Thyroid gland (tissue), 4 donors: ENCODE measurements around the gene IL27RA. TPM values are rescaled to one million over a fixed set of nuclear protein-coding genes. Genes with fewer than 3 reads are reported as not detected.

ENCODE experiments used
- DNase-seq, 2 donors: peaks; one replicate each; pipeline ENCODE4 v3.0.0-alpha.2; 2019
- H3K27ac ChIP-seq, 3 donors: fragments of 200-600 bp; sonication (generic); 1 replicate in 2 of 3; 2 replicates in 1 of 3; pipeline ENCODE4 v1.5.1; 2016 to 2019; ENCODE audit warnings: mild to moderate bottlenecking in 1 of 3, moderate library complexity in 1 of 3
- H3K27me3 ChIP-seq: fragments of 200-600 bp; sonication (generic); one replicate; pipeline ENCODE4 v1.5.1; 2019
- H3K36me3 ChIP-seq, 2 donors: fragments of 200-600 bp; sonication (generic); one replicate each; pipeline ENCODE4 v1.5.1; 2016 to 2019
- H3K4me1 ChIP-seq, 2 donors: fragments of 200-600 bp; sonication (generic); one replicate each; pipeline ENCODE4 v1.5.1; 2017 to 2019
- H3K4me3 ChIP-seq, 3 donors: fragments of 200-600 bp; sonication (generic); replicated peaks in 1 of 3; 1 replicate in 2 of 3; 2 replicates in 1 of 3; pipeline ENCODE4 v1.5.1; 2016; ENCODE audit warnings: mild to moderate bottlenecking in 1 of 3
- H3K9me3 ChIP-seq: fragments of 200-600 bp; sonication (generic); one replicate; pipeline ENCODE4 v1.5.1; 2017
- CTCF ChIP-seq, 6 experiments: fragments of 200-600 bp in 3 of 6; fragments of 450-650 bp in 3 of 6; sonication (generic) in 3 of 6; IDR thresholded peaks; one replicate each; pipeline ENCODE4 v1.5.1; 2016 to 2019; ENCODE audit warnings: antibody characterized with exemption in 6 of 6, mild to moderate bottlenecking in 2 of 6, inconsistent platforms in 1 of 6, moderate library complexity in 1 of 6
- POLR2A ChIP-seq, 2 donors: fragments of 450-650 bp; IDR thresholded peaks; one replicate each; pipeline ENCODE4 v1.6.1; 2017; ENCODE audit warnings: antibody characterized with exemption in 2 of 2, mild to moderate bottlenecking in 2 of 2, moderate library complexity in 1 of 2
- WGBS, 2 donors: methylation state at CpG; one replicate each; pipeline ENCODE4 v1.1.5; 2017; 5-methylcytosine and 5-hydroxymethylcytosine counted together
- intact Hi-C: fragments of 100-400 bp; cut with DNase I; formaldehyde crosslinking; loops from one replicate; pipeline ENCODE4 v1.15.1; 2023
- total RNA-seq, 4 donors: library from RNA; depleted of rRNA; stranded (reverse); fragments of >200 nt; gene quantifications; one replicate each; pipeline ENCODE4 v1.2.3, GENCODE V29; 2016

Gene IL27RA
- total RNA-seq, 4 donors from 2014 or later = 1.9 to 4.9 (median 3.4) TPM

- Histone ChIP-seq H3K4me3 (no peak overlapping the region), H3K27ac (no peak overlapping the region), H3K36me3 (no peaks in the 10 kb centered on the region), H3K27me3 (no peaks in the 10 kb centered on the region), H3K9me3 (no peaks in the 10 kb centered on the region), H3K4me1 (peaks cover 11 to 19% of the 10 kb centered on the region in 2 donors)
- DNase-seq = no peak
- 94 to 97% methylated on average over 33 to 43 of the region's 43 CpGs for WGBS, 2 donors
- no peak for TF ChIP-seq CTCF (IDR thresholded peaks at IDR 0.05)
- no peak for TF ChIP-seq POLR2A (IDR thresholded peaks at IDR 0.05)
- intact Hi-C loops = loop anchor here (5.0 kb wide), 1 partner anchor 113 kb away; no protein-coding TSS in a partner anchor
These were observed 38.9 kb downstream of the IL27RA start for GRCh38 chr19:14070268-14071050.

GRCh38 chr19:14072535-14073260 lies 41.1 kb downstream of the IL27RA start, which contains the start of gene MISP3:
Gene MISP3 (plus strand): TSS chr19:14072786. CDS start chr19:14073310, 524 bp downstream.
- Histone ChIP-seq H3K27ac (peak within 1 kb of the TSS; percentile 67 to 90 (median 85)), H3K4me1 (peaks cover 15 to 19% of the 10 kb centered on the region in 2 donors), H3K9me3 (no peaks in the 10 kb centered on the region), H3K4me3 (peak within 1 kb of the TSS; percentile 35 to 64 (median 38)), H3K27me3 (no peaks in the 10 kb centered on the region), H3K36me3 (no peaks in the 10 kb centered on the region)
- 1% methylated on average over 25 of the region's 51 CpGs; no CpG with 5 or more reads in 1 of the 2 donors for WGBS, 2 donors
- intact Hi-C loops = loop anchor here (5.0 kb wide), 1 partner anchor 115 kb away; no protein-coding TSS in a partner anchor
- peak; percentile 88 to 90 for DNase-seq
- TF ChIP-seq CTCF (IDR thresholded peaks at IDR 0.05) = peak in 1 of 6 experiments; percentile 13
- peak in 1 of 2 donors; percentile 50 for TF ChIP-seq POLR2A (IDR thresholded peaks at IDR 0.05)

- Histone ChIP-seq H3K27me3 (no peaks in the 10 kb centered on the region), H3K9me3 (no peaks in the 10 kb centered on the region), H3K27ac (peak overlapping the region; percentile 67 to 90 (median 85)), H3K4me3 (peak overlapping the region; percentile 35 to 64 (median 38)), H3K36me3 (no peaks in the 10 kb centered on the region), H3K4me1 (peaks cover 15 to 19% of the 10 kb centered on the region in 2 donors)
- DNase-seq = peak; percentile 81 to 83
- WGBS, 2 donors = 0 to 12% methylated on average over 3 to 6 of the region's 106 CpGs
- TF ChIP-seq CTCF (IDR thresholded peaks at IDR 0.05) (peak in 3 of 6 experiments; percentile 81 to 94 (median 89)), POLR2A (IDR thresholded peaks at IDR 0.05) (peak in 1 of 2 donors; percentile 56)
- intact Hi-C loops = loop anchor here (5.0 kb wide), 1 partner anchor 116 kb away; no protein-coding TSS in a partner anchor
These were observed 41.8 kb downstream of the IL27RA start for GRCh38 chr19:14073261-14073924.

- H3K4me3 ChIP-seq = peak overlapping the region; percentile 3 to 64 (median 25)
- H3K27ac ChIP-seq = peak overlapping the region; percentile 30 to 87 (median 46)
- H3K4me1 ChIP-seq = peaks cover 15 to 19% of the 10 kb centered on the region in 2 donors
- H3K27me3 ChIP-seq = no peaks in the 10 kb centered on the region
- H3K9me3 ChIP-seq = no peaks in the 10 kb centered on the region
- intact Hi-C loops = loop anchor here (2.0 to 5.0 kb wide), 2 partner anchors 117 to 195 kb away; no protein-coding TSS in a partner anchor
- no peaks in the 10 kb centered on the region for H3K36me3 ChIP-seq
- WGBS, 2 donors = 3% methylated on average over 21 to 33 of the region's 44 CpGs
- TF ChIP-seq POLR2A (IDR thresholded peaks at IDR 0.05) (no peak), CTCF (IDR thresholded peaks at IDR 0.05) (no peak)
- DNase-seq = peak in 1 of 2 donors; percentile 36
These were observed 42.6 kb downstream of the IL27RA start for GRCh38 chr19:14073925-14074838.
